Activated CD8-positive, alpha-beta memory T cell treated with anti-CD3 and anti-CD28 coated beads, Interleukin-2, amount 50 U/mL, for 4 hours (primary cell): Measurements from ENCODE around the gene DNAH10.

Source experiments
- DNase-seq: peaks from one replicate; pipeline ENCODE4 v3.0.0-alpha.2; 2020

The DNAH10 gene

GRCh38 chr12:123845881-123846280, 83.8 kb downstream of the DNAH10 start:
- no peak for DNase-seq

- DNase-seq = no peak
Measured at GRCh38 chr12:123846340-123846739, 84.2 kb downstream of the DNAH10 start.

GRCh38 chr12:123847019-123847418, 84.9 kb downstream of the DNAH10 start:
- DNase-seq = no peak

- no peak for DNase-seq
Measured at GRCh38 chr12:123847876-123848275, 85.8 kb downstream of the DNAH10 start.

- DNase-seq = no peak
Measured at GRCh38 chr12:123849517-123849916, 87.4 kb downstream of the DNAH10 start.

- no peak for DNase-seq
Measured at GRCh38 chr12:123850246-123851134, 88.4 kb downstream of the DNAH10 start.

- no peak for DNase-seq
Measured at GRCh38 chr12:123853396-123854070, 91.4 kb downstream of the DNAH10 start.

- DNase-seq = no peak
Measured at GRCh38 chr12:123854232-123854631, 92.1 kb downstream of the DNAH10 start.

GRCh38 chr12:123854918-123855317, 92.8 kb downstream of the DNAH10 start:
- DNase-seq = no peak

- DNase-seq = no peak
Measured at GRCh38 chr12:123856681-123857080, 94.6 kb downstream of the DNAH10 start.

GRCh38 chr12:123858176-123858575, 96.1 kb downstream of the DNAH10 start:
- DNase-seq = no peak

GRCh38 chr12:123859035-123859434, 96.9 kb downstream of the DNAH10 start:
- DNase-seq = no peak

GRCh38 chr12:123860377-123860776, 98.3 kb downstream of the DNAH10 start:
- no peak for DNase-seq

GRCh38 chr12:123861392-123861791, 99.3 kb downstream of the DNAH10 start:
- no peak for DNase-seq

GRCh38 chr12:123867141-123867540, 105.0 kb downstream of the DNAH10 start:
- DNase-seq = no peak

- no peak for DNase-seq
Measured at GRCh38 chr12:123868791-123869190, 106.7 kb downstream of the DNAH10 start.

- DNase-seq = no peak
Measured at GRCh38 chr12:123873793-123874192, 111.7 kb downstream of the DNAH10 start.

- DNase-seq = no peak
Measured at GRCh38 chr12:123877968-123878367, 115.9 kb downstream of the DNAH10 start.

- DNase-seq = no peak
Measured at GRCh38 chr12:123879101-123879500, 117.0 kb downstream of the DNAH10 start.

GRCh38 chr12:123879691-123880090, 117.6 kb downstream of the DNAH10 start:
- no peak for DNase-seq

GRCh38 chr12:123882161-123882705, 120.1 kb downstream of the DNAH10 start:
- DNase-seq = no peak

- DNase-seq = no peak
Measured at GRCh38 chr12:123886258-123886657, 124.2 kb downstream of the DNAH10 start.

GRCh38 chr12:123886931-123887582, 125.0 kb downstream of the DNAH10 start:
- no peak for DNase-seq
